ENCODE measurements around the gene ENOX1.
"Not testable (repeated sequence)": the region's sequence is repeated elsewhere in the genome, so short reads cannot be mapped to it uniquely, and the experiment has no call there.

ENOX1 gene

GRCh38 chr13:43416408-43416807, 370.4 kb downstream of the ENOX1 start:
- ATAC-seq = not testable (repeated sequence)

- not testable (repeated sequence) for ATAC-seq
Observed at GRCh38 chr13:43415903-43416391, 370.8 kb downstream of the ENOX1 start.

- ATAC-seq = no peak
Observed at GRCh38 chr13:43414111-43414510, 372.7 kb downstream of the ENOX1 start.

- ATAC-seq = no peak
Observed at GRCh38 chr13:43411741-43412140, 375.0 kb downstream of the ENOX1 start.

- ATAC-seq = no peak
Observed at GRCh38 chr13:43411211-43411610, 375.6 kb downstream of the ENOX1 start.

- no peak for ATAC-seq
Observed at GRCh38 chr13:43408274-43408673, 378.5 kb downstream of the ENOX1 start.

- ATAC-seq = no peak
Observed at GRCh38 chr13:43407023-43407581, 379.7 kb downstream of the ENOX1 start.

- no peak for ATAC-seq
Observed at GRCh38 chr13:43405457-43405856, 381.3 kb downstream of the ENOX1 start.

GRCh38 chr13:43402380-43402779, 384.4 kb downstream of the ENOX1 start:
- ATAC-seq = no peak

GRCh38 chr13:43401361-43401760, 385.4 kb downstream of the ENOX1 start:
- no peak for ATAC-seq

- ATAC-seq = no peak
Observed at GRCh38 chr13:43397111-43397510, 389.7 kb downstream of the ENOX1 start.

GRCh38 chr13:43391036-43391435, 395.7 kb downstream of the ENOX1 start:
- ATAC-seq = no peak

- no peak for ATAC-seq
Observed at GRCh38 chr13:43390619-43391018, 396.2 kb downstream of the ENOX1 start.

- ATAC-seq = no peak
Observed at GRCh38 chr13:43389983-43390382, 396.8 kb downstream of the ENOX1 start.

- no peak for ATAC-seq
Observed at GRCh38 chr13:43389573-43389972, 397.2 kb downstream of the ENOX1 start.

GRCh38 chr13:43388282-43389034, 398.3 kb downstream of the ENOX1 start:
- no peak for ATAC-seq

- no peak for ATAC-seq
Observed at GRCh38 chr13:43387880-43388279, 398.9 kb downstream of the ENOX1 start.

- no peak for ATAC-seq
Observed at GRCh38 chr13:43383498-43384165, 403.1 kb downstream of the ENOX1 start.

GRCh38 chr13:43379738-43380137, 407.0 kb downstream of the ENOX1 start:
- no peak for ATAC-seq

- ATAC-seq = no peak
Observed at GRCh38 chr13:43377973-43378372, 408.8 kb downstream of the ENOX1 start.

GRCh38 chr13:43377149-43377548, 409.6 kb downstream of the ENOX1 start:
- ATAC-seq = no peak

GRCh38 chr13:43376596-43376995, 410.2 kb downstream of the ENOX1 start:
- no peak for ATAC-seq

GRCh38 chr13:43375797-43376465, 410.8 kb downstream of the ENOX1 start:
- ATAC-seq = no peak
